PC-9 (cell line): Measurements from ENCODE around the gene KRABD2.

ENCODE experiments used
- BruUV-seq: library from RNA; stranded (reverse); fragments of 400-500 nt; replicated peaks from 2 replicates; lab custom pipeline; 2021; lab: Mats Ljungman, UMichigan
- CTCF ChIA-PET: fragments of 300-600 bp; sonication (Branson Sonifier 250); formaldehyde crosslinking; loops from one replicate; lab custom pipeline; 2022; ENCODE audit warnings: antibody characterized with exemption; lab: Charles Lee
- POLR2A ChIA-PET: fragments of 300-600 bp; sonication (Branson Sonifier 250); formaldehyde crosslinking; loops from one replicate; lab custom pipeline; 2022; ENCODE audit warnings: antibody characterized with exemption; ENCODE audit not compliant: unreplicated experiment; lab: Charles Lee
- DNase-seq, 2 experiments: peaks; one replicate each; pipeline versions ENCODE4 v3.0.0 to v3.0.0-alpha.2; 2015 to 2022; ENCODE audit warnings: mixed read lengths in 1 of 2
- H2AFZ ChIP-seq: fragments of 200-600 bp; sonication (generic); 2 replicates; pipeline ENCODE4 v1.8.1; 2017; ENCODE audit warnings: antibody characterized with exemption
- H3F3A ChIP-seq: fragments of 200-600 bp; sonication (generic); 2 replicates; pipeline ENCODE4 v1.8.1; 2017; ENCODE audit warnings: antibody characterized with exemption, mild to moderate bottlenecking, low read depth; ENCODE audit not compliant: insufficient read depth
- H3K27ac ChIP-seq: fragments of 200-600 bp; sonication (generic); 2 replicates; pipeline ENCODE4 v1.6.1; 2016; ENCODE audit warnings: mixed run types
- H3K27me3 ChIP-seq: fragments of 200-600 bp; sonication (generic); 2 replicates; pipeline ENCODE4 v1.6.1; 2016; ENCODE audit warnings: low read depth, mixed run types; ENCODE audit not compliant: insufficient read depth
- H3K36me3 ChIP-seq: fragments of 200-600 bp; sonication (generic); 2 replicates; pipeline ENCODE4 v1.6.1; 2016; ENCODE audit warnings: low read depth, mixed run types
- H3K4me1 ChIP-seq: fragments of 200-600 bp; sonication (generic); replicated peaks from 2 replicates; pipeline ENCODE4 v1.6.1; 2016; ENCODE audit warnings: mixed run types; ENCODE audit not compliant: insufficient read depth
- H3K4me2 ChIP-seq: fragments of 200-600 bp; sonication (generic); 2 replicates; pipeline ENCODE4 v1.6.1; 2017; ENCODE audit warnings: mixed run types
- H3K4me3 ChIP-seq: fragments of 200-600 bp; sonication (generic); 2 replicates; pipeline ENCODE4 v1.6.1; 2016; ENCODE audit warnings: mixed run types
- H3K79me2 ChIP-seq: fragments of 200-600 bp; sonication (generic); 2 replicates; pipeline ENCODE4 v1.6.1; 2017; ENCODE audit warnings: low read depth, mixed run types
- H3K9me2 ChIP-seq: fragments of 200-600 bp; sonication (generic); 2 replicates; pipeline ENCODE4 v1.8.1; 2017; ENCODE audit warnings: mild to moderate bottlenecking; ENCODE audit not compliant: insufficient read depth
- H3K9me3 ChIP-seq: fragments of 200-600 bp; sonication (generic); 2 replicates; pipeline ENCODE4 v1.8.1; 2016; ENCODE audit warnings: low read depth; ENCODE audit not compliant: insufficient read depth
- H4K20me1 ChIP-seq: fragments of 200-600 bp; sonication (generic); 2 replicates; pipeline ENCODE4 v1.8.1; 2017; ENCODE audit not compliant: insufficient read depth
- EZH2 ChIP-seq: fragments of 200-600 bp; sonication (generic); IDR thresholded peaks from 2 replicates; pipeline ENCODE4 v1.8.0; 2017; ENCODE audit warnings: antibody characterized with exemption, low read depth
- intact Hi-C: fragments of 100-400 bp; cut with micrococcal nuclease; formaldehyde crosslinking; loops from one replicate; pipeline ENCODE4 v1.10.0; 2022; ENCODE audit not compliant: unreplicated experiment
- TF ChIP-seq, protein P1 (sequence below): fragments of 200-600 bp; sonication (generic); conservative IDR thresholded peaks from 2 replicates; pipeline ENCODE4 v1.6.1; 2017; ENCODE audit warnings: mixed run types, antibody characterized with exemption, mild to moderate bottlenecking, moderate library complexity

KRABD2 gene

DNA sequence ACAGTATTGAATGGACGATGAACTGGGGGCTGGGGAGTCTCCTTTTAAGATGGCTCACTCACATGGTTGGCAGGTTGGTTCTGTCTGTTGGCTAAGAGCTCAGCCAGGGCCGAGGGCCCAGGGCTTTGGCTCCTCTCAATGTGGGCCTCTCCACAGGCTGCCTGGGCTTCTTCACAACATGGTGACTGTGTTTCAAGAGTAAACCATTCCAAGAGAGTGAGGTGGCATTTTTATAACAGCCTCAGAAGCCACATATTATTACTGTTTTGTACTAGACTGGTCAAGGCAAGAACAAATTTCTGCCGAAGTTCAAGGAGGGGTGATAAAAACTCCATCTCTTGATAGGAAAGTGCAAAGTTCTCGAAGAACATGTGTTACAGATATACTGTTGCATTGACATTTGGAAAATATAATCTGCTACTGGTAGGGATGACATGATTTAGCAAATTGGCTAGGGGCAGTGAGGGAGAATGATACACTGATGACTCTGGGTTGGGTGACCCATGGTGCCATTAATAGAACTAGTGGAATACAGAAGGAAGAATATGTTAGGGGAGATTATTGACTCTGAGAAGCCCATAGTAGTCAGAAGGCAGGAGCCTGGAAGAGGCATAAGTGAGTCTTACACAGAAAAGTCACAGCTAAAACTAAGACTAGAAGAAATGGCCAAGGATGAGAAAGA is 13.7 kb downstream of the KRABD2 start:
- Histone ChIP-seq H3F3A (0 out of 2 replicates have a peak, but pooled peaks cover 3% of the 10 kb centered on the region), H3K4me2 (no peak overlapping the region), H3K9me2 (no peaks in the 10 kb centered on the region), H3K27me3 (no peaks in the 10 kb centered on the region), H2AFZ (no peak overlapping the region), H4K20me1 (no peaks in the 10 kb centered on the region), H3K4me1 (peaks cover 20% of the 10 kb centered on the region), H3K4me3 (no peak overlapping the region), H3K36me3 (no peaks in the 10 kb centered on the region), H3K79me2 (no peaks in the 10 kb centered on the region), H3K27ac (no peak overlapping the region), H3K9me3 (no peaks in the 10 kb centered on the region)
- CTCF ChIA-PET = no interaction called here
- intact Hi-C loops = no loop called here
- no peak for DNase-seq
- no TSS peak for BruUV-seq
- POLR2A ChIA-PET = no interaction called here
- TF ChIP-seq, protein P1, sequence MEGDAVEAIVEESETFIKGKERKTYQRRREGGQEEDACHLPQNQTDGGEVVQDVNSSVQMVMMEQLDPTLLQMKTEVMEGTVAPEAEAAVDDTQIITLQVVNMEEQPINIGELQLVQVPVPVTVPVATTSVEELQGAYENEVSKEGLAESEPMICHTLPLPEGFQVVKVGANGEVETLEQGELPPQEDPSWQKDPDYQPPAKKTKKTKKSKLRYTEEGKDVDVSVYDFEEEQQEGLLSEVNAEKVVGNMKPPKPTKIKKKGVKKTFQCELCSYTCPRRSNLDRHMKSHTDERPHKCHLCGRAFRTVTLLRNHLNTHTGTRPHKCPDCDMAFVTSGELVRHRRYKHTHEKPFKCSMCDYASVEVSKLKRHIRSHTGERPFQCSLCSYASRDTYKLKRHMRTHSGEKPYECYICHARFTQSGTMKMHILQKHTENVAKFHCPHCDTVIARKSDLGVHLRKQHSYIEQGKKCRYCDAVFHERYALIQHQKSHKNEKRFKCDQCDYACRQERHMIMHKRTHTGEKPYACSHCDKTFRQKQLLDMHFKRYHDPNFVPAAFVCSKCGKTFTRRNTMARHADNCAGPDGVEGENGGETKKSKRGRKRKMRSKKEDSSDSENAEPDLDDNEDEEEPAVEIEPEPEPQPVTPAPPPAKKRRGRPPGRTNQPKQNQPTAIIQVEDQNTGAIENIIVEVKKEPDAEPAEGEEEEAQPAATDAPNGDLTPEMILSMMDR = no peak
- no peak for TF ChIP-seq EZH2

DNA sequence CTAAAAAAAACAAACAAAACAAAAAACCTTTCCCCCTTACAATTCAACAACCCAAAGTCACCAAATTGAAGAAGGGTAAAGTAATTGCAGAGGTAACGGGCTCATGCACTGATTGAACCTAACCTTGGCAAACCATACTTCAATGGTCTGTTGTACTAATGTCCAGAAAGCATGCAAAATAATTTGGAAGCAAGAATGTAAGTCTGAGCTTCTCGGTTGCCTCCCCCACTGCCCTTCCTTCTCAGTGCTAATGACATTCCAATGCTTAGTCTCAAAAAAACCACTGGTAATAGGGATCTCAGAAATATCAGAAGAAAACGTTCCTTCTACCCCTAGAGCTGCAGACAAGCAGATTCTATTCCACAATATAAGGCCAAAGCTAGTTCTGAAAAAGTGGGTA is 15.8 kb downstream of the KRABD2 start:
- H3K4me3 ChIP-seq = no peak overlapping the region
- intact Hi-C loops = no loop called here

DNA sequence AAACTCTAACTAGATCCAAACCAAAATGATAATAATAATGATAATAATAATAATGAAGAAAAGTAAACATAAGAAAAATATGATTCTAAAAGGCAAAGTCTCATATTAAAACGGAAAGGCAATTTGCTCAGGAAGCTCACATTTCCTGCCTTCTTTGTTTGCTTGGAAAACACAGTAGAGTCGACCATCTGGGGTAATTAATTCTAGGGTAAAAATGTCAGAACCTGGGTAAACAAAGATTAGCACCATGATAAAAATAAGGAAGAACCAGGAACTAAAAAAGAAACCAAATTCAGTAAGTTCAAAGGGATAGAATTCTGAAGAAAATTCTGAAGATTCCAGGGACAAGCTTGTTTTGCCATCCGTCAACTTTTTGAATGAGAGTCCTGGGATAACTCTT is 16.2 kb downstream of the KRABD2 start:
- intact Hi-C loops = no loop called here
- Histone ChIP-seq H3K36me3 (no peaks in the 10 kb centered on the region), H3K79me2 (no peaks in the 10 kb centered on the region), H3K9me3 (no peaks in the 10 kb centered on the region), H2AFZ (no peak overlapping the region), H4K20me1 (no peaks in the 10 kb centered on the region), H3K27ac (no peak overlapping the region), H3F3A (0 out of 2 replicates have a peak, but pooled peaks cover 3% of the 10 kb centered on the region), H3K4me1 (peaks cover 10% of the 10 kb centered on the region), H3K27me3 (no peaks in the 10 kb centered on the region), H3K4me2 (no peak overlapping the region), H3K4me3 (no peak overlapping the region), H3K9me2 (no peaks in the 10 kb centered on the region)
- BruUV-seq = no TSS peak
- POLR2A ChIA-PET = no interaction called here
- TF ChIP-seq, protein P1 = no peak
- TF ChIP-seq EZH2 = no peak
- CTCF ChIA-PET = no interaction called here
- DNase-seq = no peak

More for the DNA sequence above, 15.8 kb downstream of the KRABD2 start:
- H3K36me3 ChIP-seq = no peaks in the 10 kb centered on the region
- no peak overlapping the region for H3K4me2 ChIP-seq
- H3K79me2 ChIP-seq = no peaks in the 10 kb centered on the region
- TF ChIP-seq, protein P1 = no peak
- no peak for TF ChIP-seq EZH2
- DNase-seq = no peak
- H3K9me2 ChIP-seq = no peaks in the 10 kb centered on the region
- BruUV-seq = no TSS peak
- peaks cover 15% of the 10 kb centered on the region for H3K4me1 ChIP-seq
- H3K27ac ChIP-seq = no peak overlapping the region
- H4K20me1 ChIP-seq = no peaks in the 10 kb centered on the region
- H3F3A ChIP-seq = 0 out of 2 replicates have a peak, but pooled peaks cover 3% of the 10 kb centered on the region
- no peaks in the 10 kb centered on the region for H3K27me3 ChIP-seq
- POLR2A ChIA-PET = no interaction called here
- no peaks in the 10 kb centered on the region for H3K9me3 ChIP-seq
- CTCF ChIA-PET = no interaction called here
- H2AFZ ChIP-seq = no peak overlapping the region
